Prostate gland (tissue), 2 donors: ENCODE data around the gene MARS1.

Experiments used
- POLR2A ChIP-seq: fragments of 450-650 bp; IDR thresholded peaks from one replicate; pipeline ENCODE4 v1.6.1; 2016; ENCODE audit warnings: antibody characterized with exemption, mild to moderate bottlenecking
- POLR2AphosphoS5 ChIP-seq: sonication (generic); formaldehyde crosslinking; IDR thresholded peaks from one replicate; pipeline ENCODE4 v1.6.1; 2017; ENCODE audit warnings: antibody characterized with exemption
- TF ChIP-seq, protein P1 (sequence below), 4 experiments: fragments of 200-600 bp in 2 of 4; fragments of 450-650 bp in 2 of 4; sonication (generic) in 2 of 4; IDR thresholded peaks; 1 replicate in 3 of 4; 2 replicates in 1 of 4; pipeline ENCODE4 v1.5.1; 2016 to 2019; ENCODE audit warnings: antibody characterized with exemption in 4 of 4, mild to moderate bottlenecking in 2 of 4, moderate library complexity in 2 of 4

DNA sequence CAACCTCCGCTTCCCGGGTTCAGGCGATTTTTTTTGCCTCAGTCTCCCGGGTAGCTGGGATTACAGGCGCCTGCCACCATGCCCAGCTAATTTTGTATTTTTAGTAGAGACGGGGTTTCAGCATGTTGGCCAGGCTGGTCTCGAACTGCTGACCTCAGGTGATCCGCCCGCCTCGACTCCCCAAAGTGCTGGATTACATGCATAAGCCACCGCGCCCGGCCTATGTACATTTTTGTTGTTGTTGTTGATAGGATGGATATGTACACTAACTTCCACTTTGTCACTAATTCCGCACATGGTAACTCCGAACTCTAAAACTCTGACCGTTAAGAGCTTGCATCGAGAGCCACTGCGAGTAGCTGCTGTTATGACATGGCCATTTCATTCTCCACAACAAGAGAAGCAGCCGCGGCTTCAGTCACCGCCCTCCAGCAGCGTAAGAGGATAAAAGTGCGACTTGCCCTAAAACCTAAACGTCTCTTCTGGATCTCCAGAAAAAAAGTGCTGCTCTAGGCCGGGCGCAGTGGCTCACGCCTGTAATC, 742 bp upstream of the MARS1 start:
- TF ChIP-seq, protein P1, sequence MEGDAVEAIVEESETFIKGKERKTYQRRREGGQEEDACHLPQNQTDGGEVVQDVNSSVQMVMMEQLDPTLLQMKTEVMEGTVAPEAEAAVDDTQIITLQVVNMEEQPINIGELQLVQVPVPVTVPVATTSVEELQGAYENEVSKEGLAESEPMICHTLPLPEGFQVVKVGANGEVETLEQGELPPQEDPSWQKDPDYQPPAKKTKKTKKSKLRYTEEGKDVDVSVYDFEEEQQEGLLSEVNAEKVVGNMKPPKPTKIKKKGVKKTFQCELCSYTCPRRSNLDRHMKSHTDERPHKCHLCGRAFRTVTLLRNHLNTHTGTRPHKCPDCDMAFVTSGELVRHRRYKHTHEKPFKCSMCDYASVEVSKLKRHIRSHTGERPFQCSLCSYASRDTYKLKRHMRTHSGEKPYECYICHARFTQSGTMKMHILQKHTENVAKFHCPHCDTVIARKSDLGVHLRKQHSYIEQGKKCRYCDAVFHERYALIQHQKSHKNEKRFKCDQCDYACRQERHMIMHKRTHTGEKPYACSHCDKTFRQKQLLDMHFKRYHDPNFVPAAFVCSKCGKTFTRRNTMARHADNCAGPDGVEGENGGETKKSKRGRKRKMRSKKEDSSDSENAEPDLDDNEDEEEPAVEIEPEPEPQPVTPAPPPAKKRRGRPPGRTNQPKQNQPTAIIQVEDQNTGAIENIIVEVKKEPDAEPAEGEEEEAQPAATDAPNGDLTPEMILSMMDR (IDR thresholded peaks at IDR 0.05), result no peak
- TF ChIP-seq POLR2A (no peak), POLR2AphosphoS5 (no peak)
